Ureter (tissue), 1 donor: Measurements from ENCODE around the gene ERVMER34-1. TPM values are rescaled to one million over a fixed set of nuclear protein-coding genes. Genes with fewer than 3 reads are reported as not detected.
A peak's percentile ranks its signal among the peaks of the same experiment; 100 is the strongest.

Experiments used
- DNase-seq: peaks from one replicate; pipeline ENCODE4 v3.0.0-alpha.2; 2020; ENCODE audit warnings: low spot score
- total RNA-seq: library from RNA; stranded (reverse); gene quantifications from one replicate; pipeline ENCODE4 v1.2.4, GENCODE V29; 2023
- donor health status: DM: yes; HTN: yes; CAD: no.

Gene ERVMER34-1
- total RNA-seq, 1 donor from 2014 or later, result 3.7 TPM

GRCh38 chr4:52721968-52722815 is 29.0 kb downstream of the ERVMER34-1 start:
- DNase-seq, result peak; percentile 95

GRCh38 chr4:52718123-52718522 is 33.1 kb downstream of the ERVMER34-1 start:
- DNase-seq, result no peak

GRCh38 chr4:52716364-52717151 is 34.7 kb downstream of the ERVMER34-1 start:
- no peak for DNase-seq

- no peak for DNase-seq
Measured at GRCh38 chr4:52715914-52716313, 35.3 kb downstream of the ERVMER34-1 start.

GRCh38 chr4:52715255-52715897 is 35.8 kb downstream of the ERVMER34-1 start:
- DNase-seq, result no peak

- DNase-seq, result no peak
Measured at GRCh38 chr4:52714597-52715254, 36.5 kb downstream of the ERVMER34-1 start.

- DNase-seq, result no peak
Measured at GRCh38 chr4:52713456-52713937, 37.7 kb downstream of the ERVMER34-1 start.

GRCh38 chr4:52712251-52713130 is 38.7 kb downstream of the ERVMER34-1 start:
- DNase-seq, result peak; percentile 99

- no peak for DNase-seq
Measured at GRCh38 chr4:52711834-52712250, 39.4 kb downstream of the ERVMER34-1 start.

- DNase-seq, result peak; percentile 64
Measured at GRCh38 chr4:52711272-52711671, 40.0 kb downstream of the ERVMER34-1 start.

- no peak for DNase-seq
Measured at GRCh38 chr4:52709155-52709554, 42.1 kb downstream of the ERVMER34-1 start.

GRCh38 chr4:52704661-52705060 is 46.6 kb downstream of the ERVMER34-1 start:
- DNase-seq, result no peak

- DNase-seq, result no peak
Measured at GRCh38 chr4:52704133-52704532, 47.1 kb downstream of the ERVMER34-1 start.

GRCh38 chr4:52701207-52701606 is 50.0 kb downstream of the ERVMER34-1 start:
- no peak for DNase-seq

GRCh38 chr4:52694936-52695335 is 56.3 kb downstream of the ERVMER34-1 start:
- no peak for DNase-seq

- no peak for DNase-seq
Measured at GRCh38 chr4:52693492-52693891, 57.7 kb downstream of the ERVMER34-1 start.
